Stimulated activated CD4-positive, alpha-beta T cell treated with anti-CD3 and anti-CD28 coated beads, Interleukin-15, amount 100 ng/mL, for 1 hour (primary cell): ENCODE results near the gene C9orf72.
"Not testable (repeated sequence)": the region's sequence is repeated elsewhere in the genome, so short reads cannot be mapped to it uniquely, and the experiment has no call there.

ENCODE experiments used
- DNase-seq, 2 donors: peaks; one replicate each; pipeline ENCODE4 v3.0.0-alpha.2; 2020; ENCODE audit warnings: low read depth in 1 of 2, low spot score in 1 of 2

Gene C9orf72

DNA sequence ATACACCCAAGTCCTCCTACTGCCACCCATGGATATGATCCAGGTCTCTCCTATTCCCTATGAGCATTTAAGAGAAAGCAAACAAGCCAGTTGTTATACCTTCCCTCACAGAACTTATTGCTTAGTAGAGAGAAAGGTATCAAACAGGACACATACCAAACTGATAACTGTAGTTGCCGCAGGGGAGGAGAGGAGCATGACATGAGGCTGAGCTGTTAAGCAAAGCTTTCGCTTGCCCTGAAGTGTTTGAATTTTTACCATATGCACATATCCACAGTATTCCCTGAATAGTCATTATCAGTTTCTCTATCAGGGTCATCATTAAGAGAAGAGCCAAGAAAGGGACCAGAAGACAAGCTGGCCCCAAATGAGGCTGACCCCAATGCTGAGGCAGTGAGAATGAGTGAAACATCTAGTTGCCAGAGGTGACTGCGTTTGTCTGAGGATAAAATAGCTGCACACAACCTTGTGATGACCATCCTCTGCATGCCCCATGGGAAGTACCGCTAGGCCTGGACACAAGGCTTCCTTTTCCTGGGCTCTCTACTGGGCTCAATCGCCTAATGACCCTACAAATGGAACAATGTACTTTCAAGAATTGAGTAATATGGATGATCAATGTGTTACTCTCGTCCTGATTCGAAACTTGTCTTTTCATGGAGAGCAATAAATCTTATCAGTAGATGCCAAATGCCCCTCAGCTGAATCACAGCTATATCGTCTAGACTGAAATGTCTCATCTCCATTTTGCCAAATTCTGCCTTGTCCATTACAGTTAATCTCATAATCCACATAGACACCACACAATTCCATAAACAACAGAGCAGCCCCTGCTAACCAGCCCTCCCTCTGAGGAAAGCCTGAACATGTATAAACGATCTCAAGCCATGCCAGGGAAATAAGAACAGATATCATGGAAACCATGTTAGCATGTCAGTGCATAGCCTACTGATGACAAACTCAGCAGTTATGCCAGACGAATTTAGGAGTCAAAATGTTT, 53.5 kb downstream of the C9orf72 start:
- DNase-seq, result no peak

DNA sequence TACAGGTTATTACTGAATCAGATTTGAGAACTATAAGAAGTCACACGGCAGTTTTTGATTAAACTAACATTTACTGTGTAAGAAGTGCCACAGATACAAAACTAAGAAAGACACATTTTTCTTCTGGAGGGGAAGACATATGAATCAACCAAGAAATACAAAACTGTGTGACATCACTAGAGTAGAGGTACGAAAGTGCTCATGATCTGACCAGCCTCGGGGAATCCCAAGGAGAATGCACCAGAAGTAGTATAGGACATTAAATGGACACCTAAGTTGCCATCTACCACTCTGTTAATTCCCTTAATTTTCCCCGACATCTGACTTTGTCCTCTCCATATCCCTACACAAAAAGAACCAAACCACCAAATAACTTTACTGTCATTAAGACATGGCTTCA, 54.5 kb downstream of the C9orf72 start:
- no peak for DNase-seq

DNA sequence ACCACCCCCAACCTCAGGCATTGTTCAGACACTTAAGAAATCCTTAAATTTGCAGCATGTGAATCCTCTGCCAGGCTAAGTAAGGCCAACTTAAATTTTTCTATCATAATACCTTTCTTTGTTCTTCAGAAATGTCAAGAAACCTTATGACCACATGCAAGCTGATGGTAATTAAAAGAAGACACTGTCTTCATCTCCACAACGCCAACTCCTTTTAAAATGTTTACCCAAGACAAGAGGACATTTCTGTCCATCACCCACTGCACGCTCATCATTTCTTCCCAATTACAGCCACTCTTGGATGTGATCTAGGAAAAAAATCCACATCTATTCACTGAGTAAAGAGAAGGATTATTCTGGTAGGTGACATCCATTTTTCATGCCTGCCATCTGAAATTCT, 55.3 kb downstream of the C9orf72 start:
- DNase-seq, result no peak

DNA sequence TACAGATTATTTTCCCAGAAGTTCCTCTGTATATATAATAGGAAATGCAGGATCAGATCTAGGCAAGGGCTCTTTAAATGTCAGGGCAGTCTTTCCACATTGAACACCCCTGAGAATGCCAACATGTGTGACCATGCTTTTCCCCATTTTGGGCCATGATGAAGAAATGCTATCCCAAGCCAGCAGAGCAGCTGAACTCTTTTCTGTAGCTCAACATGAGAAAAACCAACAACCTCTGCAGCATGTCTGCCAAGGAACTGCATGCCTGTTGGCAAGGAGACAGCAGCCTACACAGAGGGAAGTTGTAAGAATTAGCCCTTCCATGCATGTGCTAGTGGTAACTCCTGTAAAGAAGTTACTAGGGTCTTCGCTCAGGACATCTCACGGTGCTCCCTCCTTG, 58.7 kb downstream of the C9orf72 start:
- no peak for DNase-seq

DNA sequence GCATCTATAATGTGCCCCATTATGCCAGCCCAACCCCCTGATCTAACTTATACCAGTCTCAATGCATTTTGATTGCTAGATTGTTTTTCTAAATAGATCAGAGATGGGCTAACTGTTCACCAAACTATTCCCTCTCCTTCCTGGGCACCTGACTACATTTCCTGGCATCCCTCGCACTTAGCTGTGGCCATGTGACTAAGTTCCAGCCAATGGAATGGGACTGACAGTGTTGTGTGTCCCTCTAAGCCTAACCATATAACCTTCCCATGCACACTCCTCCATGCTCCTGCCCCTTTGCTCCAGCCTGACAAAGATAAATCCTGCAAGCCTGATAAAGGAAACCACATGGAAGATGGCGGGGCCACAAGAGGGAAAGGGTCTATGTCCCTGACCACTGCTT, 61.5 kb downstream of the C9orf72 start:
- DNase-seq, result no peak

DNA sequence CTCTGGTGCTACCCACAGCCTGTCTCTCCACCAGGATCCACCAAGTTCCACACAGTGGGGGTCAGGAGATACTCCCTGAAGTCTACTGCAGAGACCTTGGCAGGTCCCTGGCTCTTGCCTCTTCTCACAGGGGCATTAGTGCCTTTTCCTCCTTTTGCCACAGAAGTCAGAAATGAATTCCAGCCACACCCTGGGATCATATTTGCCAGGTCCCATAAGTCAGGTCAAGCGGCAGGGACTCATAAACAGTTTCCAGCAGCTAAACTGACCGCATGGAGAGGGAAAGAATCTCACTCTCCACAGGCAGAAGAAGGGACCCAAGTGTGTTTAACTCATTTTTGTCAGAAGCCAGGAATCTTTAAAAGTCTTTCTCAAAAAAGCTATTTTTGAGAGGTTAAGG, 62.5 kb downstream of the C9orf72 start:
- no peak for DNase-seq

DNA sequence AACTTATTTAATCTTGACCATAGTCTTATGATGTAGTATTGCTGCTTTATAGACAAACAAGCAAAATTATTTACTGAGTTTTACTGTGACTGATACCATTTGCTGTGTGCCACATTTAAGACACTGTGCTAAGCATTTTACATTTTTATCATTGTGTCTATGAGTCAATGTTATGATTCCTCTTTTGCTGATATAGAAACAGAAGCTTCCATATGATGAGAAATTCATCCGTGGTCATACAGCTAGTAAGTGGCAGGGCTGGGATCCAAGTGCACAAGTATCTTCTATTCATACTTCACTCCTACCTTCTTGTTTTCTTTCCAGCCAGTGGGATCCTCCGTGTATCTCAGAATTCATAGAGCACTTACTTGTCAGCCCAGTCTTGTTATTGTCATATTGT, 66.3 kb downstream of the C9orf72 start:
- DNase-seq, result no peak

DNA sequence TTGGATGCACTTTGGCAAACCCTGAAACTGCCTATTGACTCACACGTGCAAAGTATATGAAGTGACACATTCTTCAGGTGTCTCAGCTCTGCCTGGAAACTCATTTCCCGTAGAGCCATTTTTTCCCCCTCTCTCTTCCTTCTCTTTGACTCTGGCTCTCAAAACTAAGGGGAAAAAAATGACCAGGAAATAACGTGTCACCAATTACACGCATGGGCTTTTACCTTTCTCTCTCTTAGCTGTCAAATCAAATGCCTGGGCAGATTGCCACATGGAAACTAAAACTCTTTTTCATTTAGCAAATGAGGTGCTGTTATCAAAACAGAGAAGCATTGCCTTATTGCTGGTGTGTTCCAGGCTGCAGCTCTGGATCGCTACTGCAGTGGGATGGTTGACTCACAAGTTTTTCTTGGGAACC, 67.5 kb downstream of the C9orf72 start:
- DNase-seq, result no peak

DNA sequence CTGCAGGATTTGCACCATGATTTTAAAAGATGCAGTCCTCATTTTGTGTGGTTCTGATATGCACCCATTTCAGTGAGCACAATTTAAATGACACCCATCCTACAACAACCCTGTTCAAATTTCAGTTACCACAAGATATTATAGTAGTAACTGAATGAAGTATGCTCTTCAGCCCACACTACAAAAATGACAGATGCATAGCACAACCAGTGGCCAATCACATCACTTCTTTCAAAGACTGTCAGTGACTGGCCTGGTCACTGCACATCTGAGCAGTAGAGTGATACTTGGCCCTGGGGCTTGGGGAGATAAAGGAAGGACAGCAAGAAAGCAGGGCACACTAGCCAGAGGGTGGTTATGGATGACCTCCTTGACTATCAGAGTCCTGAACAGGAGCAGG, 69.0 kb downstream of the C9orf72 start:
- no peak for DNase-seq

DNA sequence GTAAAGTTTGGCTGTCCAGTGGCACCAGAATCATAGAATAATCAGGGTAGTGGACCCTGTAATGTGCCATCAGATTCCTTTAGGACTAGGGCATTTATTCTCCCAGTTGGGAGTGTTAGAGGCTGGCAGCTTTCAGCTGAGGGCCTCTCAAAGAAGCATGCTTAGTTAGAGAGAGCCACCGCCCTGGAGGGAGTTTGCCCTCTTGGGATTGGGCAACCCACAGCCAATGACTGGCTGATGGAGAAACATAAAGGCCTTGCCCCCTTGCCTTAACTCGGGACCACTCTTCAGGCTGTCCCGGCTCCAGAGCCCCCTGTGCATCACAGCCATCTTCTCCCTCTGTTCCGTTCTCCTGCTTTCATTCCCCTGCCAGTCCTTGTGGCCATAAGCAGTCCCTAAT, 69.7 kb downstream of the C9orf72 start:
- no peak for DNase-seq

DNA sequence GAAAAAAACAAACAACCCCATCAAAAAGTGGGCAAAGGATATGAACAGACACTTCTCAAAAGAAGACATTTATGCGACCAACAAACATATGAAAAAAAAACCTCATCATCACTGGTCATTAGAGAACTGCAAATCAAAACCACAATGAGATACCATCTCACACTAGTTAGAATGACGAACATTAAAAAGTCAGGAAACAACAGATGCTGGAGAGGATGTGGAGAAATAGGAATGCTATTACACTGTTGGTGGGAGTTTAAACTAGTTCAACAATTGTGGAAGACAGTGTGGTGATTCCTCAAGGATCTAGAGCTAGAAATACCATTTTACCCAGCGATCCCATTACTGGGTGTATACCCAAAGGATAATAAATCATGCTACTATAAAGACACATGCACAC, 72.4 kb downstream of the C9orf72 start:
- not testable (repeated sequence) for DNase-seq

DNA sequence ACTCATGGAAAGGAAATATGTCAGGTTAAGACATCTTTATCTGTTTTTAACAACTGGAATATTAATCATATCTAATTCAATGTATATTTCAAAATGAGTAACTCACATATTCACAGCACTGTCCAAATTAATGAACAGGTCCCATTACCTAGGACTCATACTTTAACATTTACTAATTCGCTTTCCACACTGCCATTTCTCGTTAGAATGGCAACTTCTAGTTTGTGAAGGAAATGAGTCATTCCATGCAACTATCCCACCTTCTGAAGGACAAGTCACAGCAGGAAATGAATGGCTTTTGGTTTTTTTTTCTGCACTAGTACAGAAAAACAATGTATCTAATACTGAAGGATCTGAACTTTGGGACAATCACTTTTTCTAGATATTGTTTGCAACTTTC, 73.8 kb downstream of the C9orf72 start:
- no peak for DNase-seq

DNA sequence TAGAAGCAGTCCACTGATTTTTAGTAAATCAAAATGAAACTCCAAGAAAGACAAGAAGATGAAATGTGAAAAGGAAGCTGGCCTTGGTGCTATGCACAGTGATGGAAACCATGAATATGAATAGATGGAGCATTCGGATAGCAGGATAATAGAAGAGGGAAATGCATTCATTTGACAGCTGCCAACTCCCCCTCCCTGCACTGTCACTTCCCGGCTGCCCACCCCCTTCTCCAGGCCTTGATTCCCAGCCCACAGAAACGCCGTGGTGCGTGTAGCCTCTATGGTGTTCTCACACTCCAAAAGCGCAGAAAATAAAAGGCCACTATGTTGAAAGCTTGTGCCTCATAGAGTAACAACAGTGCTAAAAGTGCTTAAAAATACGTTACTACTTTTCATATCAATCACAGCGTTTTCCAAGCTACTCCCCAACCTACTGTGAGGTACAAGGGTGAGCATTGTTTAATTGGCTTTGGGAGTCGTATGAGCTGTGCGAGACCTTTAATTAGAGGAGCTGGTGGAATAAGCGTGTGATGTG, 75.3 kb downstream of the C9orf72 start:
- DNase-seq, result no peak
